Measurements from ENCODE around the gene KRT80.

The KRT80 gene

GRCh38 chr12:52151837-52152783 lies 39.7 kb downstream of the KRT80 start:
- DNase-seq = peak; percentile 37 to 59

- no peak for DNase-seq
Measured at GRCh38 chr12:52151153-52151836, 40.5 kb downstream of the KRT80 start.

- no peak for DNase-seq
Measured at GRCh38 chr12:52149651-52150241, 42.1 kb downstream of the KRT80 start.

- DNase-seq = no peak
Measured at GRCh38 chr12:52149182-52149641, 42.6 kb downstream of the KRT80 start.

GRCh38 chr12:52148464-52149181 lies 43.2 kb downstream of the KRT80 start:
- DNase-seq = no peak

GRCh38 chr12:52147964-52148463 lies 43.8 kb downstream of the KRT80 start:
- DNase-seq = no peak

- peak; percentile 56 for DNase-seq
Measured at GRCh38 chr12:52147367-52147963, 44.3 kb downstream of the KRT80 start.

GRCh38 chr12:52146822-52147366 lies 44.9 kb downstream of the KRT80 start:
- DNase-seq = no peak

- no peak for DNase-seq
Measured at GRCh38 chr12:52146089-52146821, 45.6 kb downstream of the KRT80 start.

- DNase-seq = no peak
Measured at GRCh38 chr12:52145228-52146088, 46.4 kb downstream of the KRT80 start.

GRCh38 chr12:52144512-52145227 lies 47.1 kb downstream of the KRT80 start:
- no peak for DNase-seq

GRCh38 chr12:52142431-52142830 lies 49.4 kb downstream of the KRT80 start:
- no peak for DNase-seq

GRCh38 chr12:52141875-52142274 lies 49.9 kb downstream of the KRT80 start:
- no peak for DNase-seq

- no peak for DNase-seq
Measured at GRCh38 chr12:52141306-52141705, 50.5 kb downstream of the KRT80 start.

GRCh38 chr12:52139579-52140062 lies 52.2 kb downstream of the KRT80 start:
- DNase-seq = no peak

GRCh38 chr12:52139147-52139546 lies 52.7 kb downstream of the KRT80 start:
- DNase-seq = no peak

GRCh38 chr12:52137746-52138145 lies 54.1 kb downstream of the KRT80 start:
- no peak for DNase-seq

GRCh38 chr12:52132754-52133161 lies 59.1 kb downstream of the KRT80 start:
- peak; percentile 77 to 90 for DNase-seq

GRCh38 chr12:52130711-52131110 lies 61.1 kb downstream of the KRT80 start:
- DNase-seq = no peak
